Measurements from ENCODE around the gene BRD7.

The BRD7 gene

DNA sequence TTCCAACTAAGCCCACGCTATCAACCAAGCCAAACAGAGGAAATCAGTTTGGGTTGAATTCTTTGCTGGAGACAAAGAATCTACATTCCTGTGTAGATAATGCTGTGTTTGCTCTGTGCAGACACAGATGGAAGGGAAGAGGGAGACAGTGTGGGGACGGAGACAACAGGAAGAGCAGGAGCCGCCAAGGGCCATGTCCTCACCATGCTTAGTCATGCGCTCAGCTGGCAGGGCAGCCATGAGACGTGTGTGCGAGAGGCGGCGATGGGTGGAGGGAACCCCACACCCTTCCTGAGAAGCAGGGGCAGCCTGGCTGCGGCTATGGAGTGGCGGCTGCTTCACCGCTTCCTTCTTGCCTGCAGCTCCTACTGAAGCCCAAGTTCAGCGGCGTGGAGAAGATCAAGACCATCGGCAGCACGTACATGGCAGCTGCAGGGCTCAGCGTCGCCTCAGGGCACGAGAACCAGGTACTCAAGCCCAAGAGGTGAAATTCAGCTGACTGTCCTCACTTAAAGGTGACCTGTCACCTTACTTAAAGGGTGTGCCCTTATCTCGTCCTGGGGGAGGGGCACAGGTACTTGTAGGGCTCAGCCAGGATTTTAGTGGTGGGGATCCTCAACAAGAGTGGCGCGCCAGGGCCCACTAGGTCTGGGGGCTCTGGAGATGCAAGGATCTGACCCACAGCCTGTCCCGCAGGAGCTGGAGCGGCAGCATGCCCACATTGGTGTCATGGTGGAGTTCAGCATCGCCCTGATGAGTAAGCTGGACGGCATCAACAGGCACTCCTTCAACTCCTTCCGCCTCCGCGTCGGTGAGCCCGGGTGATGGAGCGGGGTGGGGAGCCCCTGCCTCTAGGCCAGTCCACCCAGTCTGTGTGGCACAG is 55.0 kb downstream of the BRD7 start:
- peaks cover 8% of the 10 kb centered on the region for H3K4me1 ChIP-seq (ENCODE audit: insufficient read depth, low read length, poor library complexity, severe bottlenecking)

DNA sequence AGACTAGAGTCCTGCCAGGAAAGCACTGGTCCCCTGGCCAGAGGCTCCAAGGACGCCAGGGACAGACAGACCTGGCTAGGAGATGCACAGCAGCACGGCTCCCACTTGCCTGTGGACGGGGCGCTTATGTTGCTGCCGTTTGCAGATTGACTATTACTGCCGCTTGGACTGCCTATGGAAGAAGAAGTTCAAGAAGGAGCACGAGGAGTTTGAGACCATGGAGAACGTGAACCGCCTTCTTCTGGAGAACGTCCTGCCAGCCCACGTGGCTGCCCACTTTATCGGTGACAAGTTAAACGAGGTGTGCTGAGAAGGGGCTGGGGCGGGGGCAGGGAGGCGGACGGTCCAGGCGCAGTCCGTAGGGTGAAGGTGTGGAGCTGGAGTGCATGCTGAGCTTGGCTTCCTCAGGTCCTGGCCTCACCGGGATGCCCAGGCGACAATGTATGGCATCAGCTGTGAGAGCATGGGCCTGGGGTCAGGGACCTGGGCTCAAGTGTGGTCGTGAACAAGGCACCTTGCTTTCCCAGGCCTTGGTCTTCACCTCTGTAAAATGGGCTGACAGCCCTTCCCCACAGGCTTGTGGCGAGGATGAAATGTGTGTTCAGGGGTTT is 56.8 kb downstream of the BRD7 start:
- no peaks in the 10 kb centered on the region for H4K20me1 ChIP-seq (ENCODE audit: insufficient read depth, low read length, poor library complexity, severe bottlenecking)

More for the DNA sequence above, 55.0 kb downstream of the BRD7 start:
- peaks cover 77% of the 10 kb centered on the region for H3K36me3 ChIP-seq (ENCODE audit: insufficient read depth, low read length)
- no peak overlapping the region for H3K9ac ChIP-seq (ENCODE audit: low read depth, low read length, poor library complexity, severe bottlenecking)
- H3K79me2 ChIP-seq (ENCODE audit: insufficient read depth, low read length), result no peaks in the 10 kb centered on the region
- H3K9me2 ChIP-seq (replicated peaks; ENCODE audit: low read depth, low read length), result no peaks in the 10 kb centered on the region
- no peaks in the 10 kb centered on the region for H4K20me1 ChIP-seq (ENCODE audit: insufficient read depth, low read length, poor library complexity, severe bottlenecking)
- no peak overlapping the region for H2AFZ ChIP-seq (ENCODE audit: low read length)
- H3K4me2 ChIP-seq (ENCODE audit: low read depth, low read length, poor library complexity, severe bottlenecking), result no peak overlapping the region
- H3F3A ChIP-seq (ENCODE audit: low read depth), result peaks cover 3% of the 10 kb centered on the region; the same call in 1 of the 2 replicates
- TF ChIP-seq, protein P1, sequence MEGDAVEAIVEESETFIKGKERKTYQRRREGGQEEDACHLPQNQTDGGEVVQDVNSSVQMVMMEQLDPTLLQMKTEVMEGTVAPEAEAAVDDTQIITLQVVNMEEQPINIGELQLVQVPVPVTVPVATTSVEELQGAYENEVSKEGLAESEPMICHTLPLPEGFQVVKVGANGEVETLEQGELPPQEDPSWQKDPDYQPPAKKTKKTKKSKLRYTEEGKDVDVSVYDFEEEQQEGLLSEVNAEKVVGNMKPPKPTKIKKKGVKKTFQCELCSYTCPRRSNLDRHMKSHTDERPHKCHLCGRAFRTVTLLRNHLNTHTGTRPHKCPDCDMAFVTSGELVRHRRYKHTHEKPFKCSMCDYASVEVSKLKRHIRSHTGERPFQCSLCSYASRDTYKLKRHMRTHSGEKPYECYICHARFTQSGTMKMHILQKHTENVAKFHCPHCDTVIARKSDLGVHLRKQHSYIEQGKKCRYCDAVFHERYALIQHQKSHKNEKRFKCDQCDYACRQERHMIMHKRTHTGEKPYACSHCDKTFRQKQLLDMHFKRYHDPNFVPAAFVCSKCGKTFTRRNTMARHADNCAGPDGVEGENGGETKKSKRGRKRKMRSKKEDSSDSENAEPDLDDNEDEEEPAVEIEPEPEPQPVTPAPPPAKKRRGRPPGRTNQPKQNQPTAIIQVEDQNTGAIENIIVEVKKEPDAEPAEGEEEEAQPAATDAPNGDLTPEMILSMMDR (conservative IDR thresholded peaks at IDR 0.05; ENCODE audit: low read length), result no peak
- H3K27me3 ChIP-seq (ENCODE audit: insufficient read depth, low read length, poor library complexity, severe bottlenecking), result no peaks in the 10 kb centered on the region
- no peak overlapping the region for H3K4me3 ChIP-seq (ENCODE audit: low read length, poor library complexity, severe bottlenecking)
- H3K9me3 ChIP-seq (ENCODE audit: insufficient read depth, low read depth, low read length), result no peaks in the 10 kb centered on the region

DNA sequence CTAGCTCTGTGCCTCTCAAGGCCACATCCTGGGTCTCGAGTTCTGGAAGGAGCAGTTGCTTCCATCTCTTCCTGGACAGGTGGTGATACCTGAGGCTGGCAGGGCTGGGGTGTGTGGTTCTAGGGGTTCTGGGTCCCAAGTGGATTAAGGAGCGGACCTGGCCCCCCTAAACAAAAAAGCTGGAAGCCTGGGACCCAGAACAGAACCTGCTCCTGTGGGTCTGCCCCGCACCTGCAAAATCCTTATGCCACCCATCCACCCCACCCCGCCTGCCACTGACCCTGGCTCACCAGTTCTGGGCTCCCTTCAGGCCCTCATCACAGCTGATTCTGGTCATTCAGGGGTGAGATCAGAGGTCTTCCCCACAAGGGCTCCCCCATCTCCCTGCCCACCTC is 57.7 kb downstream of the BRD7 start:
- Histone ChIP-seq H3K4me3 (ENCODE audit: low read length, poor library complexity, severe bottlenecking) (no peak overlapping the region), H3K9me3 (ENCODE audit: insufficient read depth, low read depth, low read length) (no peaks in the 10 kb centered on the region), H4K20me1 (ENCODE audit: insufficient read depth, low read length, poor library complexity, severe bottlenecking) (no peaks in the 10 kb centered on the region), H3K9ac (ENCODE audit: low read depth, low read length, poor library complexity, severe bottlenecking) (no peak overlapping the region), H3K9me2 (replicated peaks; ENCODE audit: low read depth, low read length) (no peaks in the 10 kb centered on the region), H3K36me3 (ENCODE audit: insufficient read depth, low read length) (peaks cover 58% of the 10 kb centered on the region; the same call in 1 of the 2 replicates), H3K27me3 (ENCODE audit: insufficient read depth, low read length, poor library complexity, severe bottlenecking) (no peaks in the 10 kb centered on the region), H2AFZ (ENCODE audit: low read length) (no peak overlapping the region), H3F3A (ENCODE audit: low read depth) (no peaks in the 10 kb centered on the region), H3K4me1 (ENCODE audit: insufficient read depth, low read length, poor library complexity, severe bottlenecking) (no peaks in the 10 kb centered on the region), H3K4me2 (ENCODE audit: low read depth, low read length, poor library complexity, severe bottlenecking) (no peak overlapping the region), H3K79me2 (ENCODE audit: insufficient read depth, low read length) (no peaks in the 10 kb centered on the region)
- TF ChIP-seq, protein P1 (conservative IDR thresholded peaks at IDR 0.05; ENCODE audit: low read length), result no peak
- no peak for TF ChIP-seq EZH2phosphoT487 (IDR thresholded peaks at IDR 0.05; ENCODE audit: borderline replicate concordance)

More for the DNA sequence above, 56.8 kb downstream of the BRD7 start:
- Histone ChIP-seq H3K4me3 (ENCODE audit: low read length, poor library complexity, severe bottlenecking) (no peak overlapping the region), H3K36me3 (ENCODE audit: insufficient read depth, low read length) (peaks cover 62% of the 10 kb centered on the region; the same call in 1 of the 2 replicates), H3K9me3 (ENCODE audit: insufficient read depth, low read depth, low read length) (no peaks in the 10 kb centered on the region), H3K9me2 (replicated peaks; ENCODE audit: low read depth, low read length) (no peaks in the 10 kb centered on the region), H3K79me2 (ENCODE audit: insufficient read depth, low read length) (no peaks in the 10 kb centered on the region), H3K4me1 (ENCODE audit: insufficient read depth, low read length, poor library complexity, severe bottlenecking) (no peaks in the 10 kb centered on the region), H3F3A (ENCODE audit: low read depth) (no peaks in the 10 kb centered on the region), H3K27me3 (ENCODE audit: insufficient read depth, low read length, poor library complexity, severe bottlenecking) (no peaks in the 10 kb centered on the region), H3K4me2 (ENCODE audit: low read depth, low read length, poor library complexity, severe bottlenecking) (no peak overlapping the region), H2AFZ (ENCODE audit: low read length) (no peak overlapping the region), H3K9ac (ENCODE audit: low read depth, low read length, poor library complexity, severe bottlenecking) (no peak overlapping the region)
- TF ChIP-seq, protein P1 (conservative IDR thresholded peaks at IDR 0.05; ENCODE audit: low read length), result no peak
- TF ChIP-seq EZH2phosphoT487 (IDR thresholded peaks at IDR 0.05; ENCODE audit: borderline replicate concordance), result no peak

Measured in Loucy (cell line).